ENCODE data around the gene NECTIN1.

- TF ChIP-seq CTCF (IDR thresholded peaks at IDR 0.05; ENCODE audit: insufficient read depth, low read length) (no peak), REST (IDR thresholded peaks at IDR 0.05; ENCODE audit: insufficient replicate concordance, low read depth) (no peak), SPI1 (IDR thresholded peaks at IDR 0.05; ENCODE audit: borderline replicate concordance, low read depth) (0 out of 2 replicates have a peak, but pooled peaks have one; percentile 16)
Observed at GRCh38 chr11:119615003-119615881, 113.8 kb downstream of the NECTIN1 start.
